GM21576 (cell line): Measurements from ENCODE around the gene ROR1.
"Not testable (repeated sequence)": the region's sequence is repeated elsewhere in the genome, so short reads cannot be mapped to it uniquely, and the experiment has no call there.

Experiments
- ATAC-seq: cut with Tn5 transposase; IDR thresholded peaks from one replicate; pipeline ENCODE4 v1.9.1; 2021; ENCODE audit warnings: mild to moderate bottlenecking, moderate library complexity; ENCODE audit not compliant: unreplicated experiment

The ROR1 gene

GRCh38 chr1:63821091-63822005 lies 47.5 kb downstream of the ROR1 start:
- no peak for ATAC-seq

GRCh38 chr1:63822540-63822939 lies 48.7 kb downstream of the ROR1 start:
- ATAC-seq = no peak

GRCh38 chr1:63824451-63824850 lies 50.6 kb downstream of the ROR1 start:
- ATAC-seq = no peak

GRCh38 chr1:63825111-63825510 lies 51.3 kb downstream of the ROR1 start:
- ATAC-seq = no peak

- not testable (repeated sequence) for ATAC-seq
These were observed 52.5 kb downstream of the ROR1 start for GRCh38 chr1:63826246-63826861.

GRCh38 chr1:63827411-63828321 lies 53.8 kb downstream of the ROR1 start:
- ATAC-seq = no peak

GRCh38 chr1:63828322-63829044 lies 54.7 kb downstream of the ROR1 start:
- peak; percentile 91 for ATAC-seq

- no peak for ATAC-seq
These were observed 55.8 kb downstream of the ROR1 start for GRCh38 chr1:63829349-63830327.

GRCh38 chr1:63831409-63831808 lies 57.6 kb downstream of the ROR1 start:
- ATAC-seq = no peak

GRCh38 chr1:63833363-63834119 lies 59.7 kb downstream of the ROR1 start:
- no peak for ATAC-seq

- no peak for ATAC-seq
These were observed 61.3 kb downstream of the ROR1 start for GRCh38 chr1:63835128-63835527.

- no peak for ATAC-seq
These were observed 62.6 kb downstream of the ROR1 start for GRCh38 chr1:63836374-63836773.

GRCh38 chr1:63836830-63837229 lies 63.0 kb downstream of the ROR1 start:
- no peak for ATAC-seq

- no peak for ATAC-seq
These were observed 69.2 kb downstream of the ROR1 start for GRCh38 chr1:63843010-63843409.

GRCh38 chr1:63843884-63844283 lies 70.1 kb downstream of the ROR1 start:
- no peak for ATAC-seq

- ATAC-seq = no peak
These were observed 71.5 kb downstream of the ROR1 start for GRCh38 chr1:63845346-63845745.

- no peak for ATAC-seq
These were observed 73.6 kb downstream of the ROR1 start for GRCh38 chr1:63847308-63847910.

GRCh38 chr1:63848733-63849132 lies 74.9 kb downstream of the ROR1 start:
- no peak for ATAC-seq
